H1 (cell line): ENCODE results near the gene TAS1R1. TPM values are rescaled to one million over a fixed set of nuclear protein-coding genes. Genes with fewer than 3 reads are reported as not detected.

Experiments
- CTCF ChIA-PET: fragments of 300-600 bp; sonication (Branson Sonifier 250); formaldehyde crosslinking; loops from one replicate; lab custom pipeline; 2021; ENCODE audit not compliant: partially characterized antibody; lab: Charles Lee
- POLR2A ChIA-PET: fragments of 300-600 bp; sonication (Branson Sonifier 250); formaldehyde crosslinking; loops from one replicate; lab custom pipeline; 2021; ENCODE audit warnings: inconsistent platforms; ENCODE audit not compliant: partially characterized antibody; lab: Charles Lee
- DNase-seq, 2 experiments: peaks; one replicate each; pipeline versions ENCODE4 v3.0.0 to v3.0.0-alpha.2; 2010 to 2022; ENCODE audit warnings: low spot score in 2 of 2, low read depth in 1 of 2, mixed read lengths in 1 of 2
- FAIRE-seq: peaks from 2 replicates; lab custom pipeline; 2011; peaks lifted over from hg19 to GRCh38; lab: Jason Lieb, UNC
- H2AFZ ChIP-seq: 2 replicates; pipeline ENCODE4 v1.8.1; 2012; ENCODE audit warnings: low read length, inconsistent platforms
- H2AK5ac ChIP-seq: 2 replicates; pipeline ENCODE4 v1.6.1; 2013; ENCODE audit warnings: low read depth, low read length
- H2BK120ac ChIP-seq: replicated peaks from 2 replicates; pipeline ENCODE3; 2013; ENCODE audit warnings: low read depth, low read length, inconsistent platforms
- H2BK12ac ChIP-seq: 2 replicates; pipeline ENCODE4 v1.6.1; 2013; ENCODE audit warnings: low read depth, low read length
- H2BK15ac ChIP-seq: 2 replicates; pipeline ENCODE4 v1.6.1; 2013; ENCODE audit warnings: low read length
- H2BK20ac ChIP-seq: 2 replicates; pipeline ENCODE4 v1.6.1; 2013; ENCODE audit warnings: low read length
- H2BK5ac ChIP-seq: 2 replicates; pipeline ENCODE4 v1.6.1; 2013; ENCODE audit warnings: low read depth, low read length
- H3K14ac ChIP-seq: 2 replicates; pipeline ENCODE4 v1.6.1; 2013; ENCODE audit warnings: inconsistent platforms; ENCODE audit not compliant: insufficient read length
- H3K18ac ChIP-seq: 2 replicates; pipeline ENCODE4 v1.6.1; 2013; ENCODE audit warnings: low read length; ENCODE audit errors: extremely low read depth
- H3K23ac ChIP-seq: 2 replicates; pipeline ENCODE4 v1.6.1; 2013; ENCODE audit warnings: inconsistent platforms; ENCODE audit not compliant: insufficient read length
- H3K23me2 ChIP-seq: 2 replicates; pipeline ENCODE4 v1.6.1; 2013; ENCODE audit warnings: low read depth, low read length
- H3K27ac ChIP-seq: 2 replicates; pipeline ENCODE4 v1.6.1; 2011; ENCODE audit warnings: low read depth, low read length, inconsistent platforms
- H3K27me3 ChIP-seq, 4 experiments: replicated peaks in 1 of 4; 1 replicate in 1 of 4; 2 replicates in 3 of 4; pipeline versions ENCODE4 v1.6.1 to v1.8.1; 2011 to 2013; ENCODE audit warnings: low read length in 3 of 4, mild to moderate bottlenecking in 3 of 4, inconsistent platforms in 2 of 4, mixed read lengths in 2 of 4, moderate library complexity in 1 of 4; ENCODE audit not compliant: control insufficient read depth in 3 of 4, insufficient read depth in 3 of 4; ENCODE audit errors: extremely low read depth in 1 of 4
- H3K36me3 ChIP-seq, 4 experiments: 2 replicates each; pipeline versions ENCODE4 v1.6.1 to v1.8.1; 2011 to 2013; ENCODE audit warnings: mild to moderate bottlenecking in 4 of 4, low read length in 3 of 4, moderate library complexity in 2 of 4, control low read depth in 1 of 4, inconsistent platforms in 1 of 4; ENCODE audit not compliant: insufficient read depth in 4 of 4, control insufficient read depth in 2 of 4
- H3K4ac ChIP-seq: replicated peaks from 2 replicates; pipeline ENCODE3; 2013; ENCODE audit warnings: low read length, low read depth, mixed read lengths, inconsistent platforms; ENCODE audit not compliant: insufficient read length
- H3K4me1 ChIP-seq, 4 experiments: replicated peaks in 1 of 4; 1 replicate in 1 of 4; 2 replicates in 3 of 4; pipeline versions ENCODE4 v1.6.1 to v1.8.1; 2011 to 2013; ENCODE audit warnings: low read length in 3 of 4, inconsistent platforms in 2 of 4, mixed read lengths in 1 of 4; ENCODE audit not compliant: insufficient read depth in 4 of 4, control insufficient read depth in 3 of 4
- H3K4me2 ChIP-seq, 2 experiments: 2 replicates each; pipeline versions ENCODE4 v1.6.1 to v1.8.1; 2011 to 2013; ENCODE audit warnings: low read depth in 2 of 2, low read length in 2 of 2, control low read depth in 1 of 2, inconsistent platforms in 1 of 2, mild to moderate bottlenecking in 1 of 2; ENCODE audit not compliant: insufficient read depth in 1 of 2
- H3K4me3 ChIP-seq, 4 experiments: fragments of 200-600, 300-600 bp in 1 of 4; sonication (generic), shearing (Covaris generic), sonication (Bioruptor Twin) in 1 of 4; 2 replicates each; pipeline versions ENCODE4 v1.5.1 to v1.8.1; 2011 to 2016; ENCODE audit warnings: low read length in 4 of 4, low read depth in 3 of 4, control low read depth in 2 of 4, inconsistent platforms in 2 of 4, mild to moderate bottlenecking in 2 of 4, mixed read lengths in 1 of 4, moderate library complexity in 1 of 4; ENCODE audit not compliant: insufficient read depth in 2 of 4; ENCODE audit errors: extremely low read depth in 1 of 4
- H3K56ac ChIP-seq: replicated peaks from 2 replicates; pipeline ENCODE3; 2013; ENCODE audit warnings: low read depth, mild to moderate bottlenecking, mixed read lengths, low read length, inconsistent platforms; ENCODE audit not compliant: insufficient read length
- H3K79me1 ChIP-seq: 2 replicates; pipeline ENCODE4 v1.6.1; 2013; ENCODE audit warnings: low read depth, low read length, control low read depth
- H3K79me2 ChIP-seq, 2 experiments: 2 replicates each; pipeline versions ENCODE4 v1.6.1 to v1.8.1; 2012 to 2013; ENCODE audit warnings: low read length in 2 of 2, mild to moderate bottlenecking in 2 of 2, inconsistent platforms in 1 of 2; ENCODE audit not compliant: insufficient read depth in 2 of 2, control insufficient read depth in 1 of 2
- H3K9ac ChIP-seq, 4 experiments: replicated peaks in 1 of 4; 1 replicate in 1 of 4; 2 replicates in 3 of 4; pipeline versions ENCODE4 v1.6.1 to v1.8.1; 2011 to 2013; ENCODE audit warnings: low read depth in 3 of 4, low read length in 3 of 4, control low read depth in 2 of 4, mild to moderate bottlenecking in 2 of 4, moderate library complexity in 2 of 4, inconsistent platforms in 1 of 4; ENCODE audit errors: extremely low read depth in 1 of 4
- H3K9me3 ChIP-seq, 2 experiments: 2 replicates each; pipeline versions ENCODE4 v1.6.1 to v1.8.1; 2012 to 2013; ENCODE audit warnings: mild to moderate bottlenecking in 2 of 2, moderate library complexity in 2 of 2, control low read depth in 1 of 2, inconsistent platforms in 1 of 2, low read depth in 1 of 2, low read length in 1 of 2, mixed read lengths in 1 of 2; ENCODE audit not compliant: insufficient read depth in 2 of 2
- H4K20me1 ChIP-seq, 2 experiments: replicated peaks in 1 of 2; 2 replicates each; pipeline versions ENCODE3 to v1.8.1; 2011 to 2013; ENCODE audit warnings: inconsistent platforms in 2 of 2, low read length in 2 of 2, mild to moderate bottlenecking in 1 of 2; ENCODE audit not compliant: insufficient read depth in 2 of 2, control insufficient read depth in 1 of 2
- H4K5ac ChIP-seq: 2 replicates; pipeline ENCODE4 v1.6.1; 2013; ENCODE audit warnings: low read length, low read depth, mixed read lengths, inconsistent platforms; ENCODE audit not compliant: insufficient read length
- H4K8ac ChIP-seq: 2 replicates; pipeline ENCODE4 v1.8.0; 2013; ENCODE audit warnings: mild to moderate bottlenecking, moderate library complexity, low read length, inconsistent platforms; ENCODE audit not compliant: insufficient read depth; ENCODE audit errors: extremely low read depth
- H4K91ac ChIP-seq: replicated peaks from 2 replicates; pipeline ENCODE3; 2013; ENCODE audit warnings: low read length, mixed read lengths, inconsistent platforms; ENCODE audit not compliant: insufficient read length
- BACH1 ChIP-seq: IDR thresholded peaks from 2 replicates; pipeline ENCODE4 v1.6.1; 2012; ENCODE audit warnings: low read length, improper control_type of control experiment
- BCL11A ChIP-seq, 2 experiments: IDR thresholded peaks; one replicate each; pipeline ENCODE4 v1.6.1; 2011; ENCODE audit warnings: low read depth in 2 of 2, low read length in 2 of 2, mild to moderate bottlenecking in 2 of 2
- GABPA ChIP-seq: IDR thresholded peaks from 2 replicates; pipeline ENCODE4 v1.6.1; 2011; ENCODE audit warnings: mild to moderate bottlenecking, low read length, moderate library complexity, borderline replicate concordance; ENCODE audit not compliant: insufficient read depth
- GTF2F1 ChIP-seq: IDR thresholded peaks from 2 replicates; pipeline ENCODE4 v1.6.1; 2012; ENCODE audit warnings: low read depth, low read length, improper control_type of control experiment, borderline replicate concordance
- MAFK ChIP-seq: IDR thresholded peaks from 2 replicates; pipeline ENCODE4 v1.6.1; 2012; ENCODE audit warnings: low read depth, mild to moderate bottlenecking, improper control_type of control experiment, low read length
- PHF8 ChIP-seq: fragments of 200-600 bp; sonication (generic); conservative IDR thresholded peaks from 2 replicates; pipeline ENCODE4 v1.7.1; 2012; ENCODE audit warnings: low read depth, mild to moderate bottlenecking, inconsistent platforms, low read length, moderate library complexity
- SP4 ChIP-seq: IDR thresholded peaks from 2 replicates; pipeline ENCODE4 v1.6.1; 2012; ENCODE audit warnings: low read length, inconsistent platforms
- TAF1 ChIP-seq: IDR thresholded peaks from 2 replicates; pipeline ENCODE4 v1.6.1; 2011; ENCODE audit warnings: mild to moderate bottlenecking, low read depth, low read length
- TAF7 ChIP-seq: optimal IDR thresholded peaks from 2 replicates; pipeline ENCODE3; 2011; ENCODE audit warnings: low read depth, mild to moderate bottlenecking, inconsistent platforms, low read length, moderate library complexity, borderline replicate concordance
- YY1 ChIP-seq: IDR thresholded peaks from 2 replicates; pipeline ENCODE4 v1.6.1; 2011; ENCODE audit warnings: low read depth, mild to moderate bottlenecking, low read length
- WGBS, 2 experiments: shearing (Covaris generic) in 1 of 2; methylation state at CpG; one replicate each; pipeline versions ENCODE4 v1.1.6 to v1.1.7; 2013 to 2015; ENCODE audit warnings: low lambda C conversion rate in 2 of 2, mixed read lengths in 2 of 2, inconsistent platforms in 1 of 2, low coverage in 1 of 2, missing lambda C conversion rate in 1 of 2; ENCODE audit not compliant: insufficient replicate concordance in 2 of 2, insufficient coverage in 1 of 2, insufficient read length in 1 of 2; ENCODE audit errors: extremely low coverage in 1 of 2, missing lambda C conversion rate in 1 of 2; 5-methylcytosine and 5-hydroxymethylcytosine counted together
- polyA plus RNA-seq, 7 experiments: library from polyadenylated mRNA; depleted of rRNA in 3 of 7; stranded (reverse) in 5 of 7; unstranded in 2 of 7; fragments of >200 nt in 5 of 7; fragments of 200-250 nt in 2 of 7; gene quantifications; 1 replicate in 5 of 7; 2 replicates in 1 of 7; 4 replicates in 1 of 7; pipeline versions ENCODE4 v1.2.1 to v1.2.3, GENCODE V29; 2011 to 2013; ENCODE audit warnings: missing spikeins in 2 of 7, mixed read lengths in 2 of 7
- total RNA-seq: library from RNA; stranded (reverse); fragmentation: NEBNext Ultra II Directional; extraction: Animal tissue kit (Norgen Biotek cat#: 25700); gene quantifications from 2 replicates; pipeline ENCODE4 v1.2.1, GENCODE V29; 2021
- TF ChIP-seq, protein P1 (sequence below): IDR thresholded peaks from 2 replicates; pipeline ENCODE4 v1.6.1; 2011; ENCODE audit warnings: low read length, improper control_type of control experiment
- TF ChIP-seq, protein P2 (sequence below): IDR thresholded peaks from 2 replicates; pipeline ENCODE4 v1.6.1; 2011; ENCODE audit warnings: low read depth, mild to moderate bottlenecking, low read length; ENCODE audit not compliant: insufficient read depth

The TAS1R1 gene
- total and polyA plus RNA-seq, 2 of the 8 experiments (the other 6 are each of a cell fraction or from before 2014, with no cell fraction given), result 0.26 TPM; not detected in 1

DNA sequence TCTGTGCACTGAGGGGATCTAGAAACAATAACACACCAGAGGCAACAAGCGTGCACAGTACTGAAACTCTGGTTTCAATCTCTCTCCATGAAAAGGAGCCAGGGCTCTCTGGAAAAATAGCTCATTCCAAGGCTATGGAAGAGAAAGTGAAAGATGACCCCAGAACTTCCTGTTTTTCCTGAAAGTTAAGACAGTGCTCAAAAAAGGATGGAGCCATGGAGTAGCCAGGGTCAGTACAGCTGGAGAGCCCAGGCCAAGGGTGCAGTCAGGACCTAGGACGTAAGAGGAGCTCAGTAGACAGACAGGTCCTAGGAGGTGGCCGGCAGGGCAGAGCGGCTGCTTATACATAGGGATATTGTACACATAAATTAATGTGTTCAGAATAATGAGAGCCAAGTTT is 19.9 kb upstream of the TAS1R1 start:
- CTCF ChIA-PET, result interaction anchor here (0.6 to 8.9 kb wide), 5 partner anchors 12 to 58 kb away, joined by 3 to 57 read pairs (median 3); partner anchors contain the start of gene TAS1R1
- Histone ChIP-seq H3K4me1 (no peaks in the 10 kb centered on the region), H3K23me2 (no peaks in the 10 kb centered on the region), H3K4me3 (no peak overlapping the region), H2AK5ac (no peak overlapping the region), H2AFZ (no peak overlapping the region), H3K27ac (no peak overlapping the region), H3K9me3 (no peaks in the 10 kb centered on the region), H3K56ac (no peak overlapping the region), H3K27me3 (no peaks in the 10 kb centered on the region), H3K18ac (no peak overlapping the region), H3K79me1 (0 out of 2 replicates have a peak, but pooled peaks cover 2% of the 10 kb centered on the region), H4K5ac (no peak overlapping the region), H4K20me1 (peaks cover 2 to 9% of the 10 kb centered on the region in 2 experiments), H3K14ac (no peak overlapping the region), H3K9ac (no peak overlapping the region), H2BK5ac (no peak overlapping the region), H2BK15ac (no peak overlapping the region), H3K4me2 (no peak overlapping the region), H2BK12ac (no peak overlapping the region), H3K23ac (no peak overlapping the region), H2BK20ac (no peak overlapping the region), H4K8ac (no peak overlapping the region), H3K4ac (no peak overlapping the region), H3K79me2 (peaks cover 0 to 12% of the 10 kb centered on the region in 2 experiments; a peak in 1 of 4 replicates), H3K36me3 (peaks cover 15 to 45% (median 30%) of the 10 kb centered on the region in 4 experiments), H2BK120ac (no peak overlapping the region), H4K91ac (no peak overlapping the region)
- FAIRE-seq, result no peak
- POLR2A ChIA-PET, result interaction anchor here (1.2 to 2.5 kb wide), 4 partner anchors 10 to 22 kb away, joined by 4 to 9 read pairs (median 4); no protein-coding TSS in a partner anchor
- no peak for DNase-seq
- WGBS, 2 experiments, result 89% methylated on average over 4 of the region's 4 CpGs; no CpG with 5 or more reads in 1 of the 2 experiments
- TF ChIP-seq GABPA (no peak), BACH1 (no peak), GTF2F1 (no peak), TAF7 (no peak), TAF1 (no peak), SP4 (no peak), PHF8 (no peak), BCL11A (IDR thresholded peaks at IDR 0.05; ENCODE audit: low read depth in 2 of 2, low read length in 2 of 2) (no peak), MAFK (no peak), YY1 (no peak)
- TF ChIP-seq, protein P1, sequence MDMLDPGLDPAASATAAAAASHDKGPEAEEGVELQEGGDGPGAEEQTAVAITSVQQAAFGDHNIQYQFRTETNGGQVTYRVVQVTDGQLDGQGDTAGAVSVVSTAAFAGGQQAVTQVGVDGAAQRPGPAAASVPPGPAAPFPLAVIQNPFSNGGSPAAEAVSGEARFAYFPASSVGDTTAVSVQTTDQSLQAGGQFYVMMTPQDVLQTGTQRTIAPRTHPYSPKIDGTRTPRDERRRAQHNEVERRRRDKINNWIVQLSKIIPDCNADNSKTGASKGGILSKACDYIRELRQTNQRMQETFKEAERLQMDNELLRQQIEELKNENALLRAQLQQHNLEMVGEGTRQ, result no peak
- TF ChIP-seq, protein P2, sequence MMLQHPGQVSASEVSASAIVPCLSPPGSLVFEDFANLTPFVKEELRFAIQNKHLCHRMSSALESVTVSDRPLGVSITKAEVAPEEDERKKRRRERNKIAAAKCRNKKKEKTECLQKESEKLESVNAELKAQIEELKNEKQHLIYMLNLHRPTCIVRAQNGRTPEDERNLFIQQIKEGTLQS, result no peak
